Thyroid gland (tissue), 4 donors: Measurements from ENCODE around the gene ALKBH6.

Source experiments
- CTCF ChIP-seq, 6 experiments: fragments of 200-600 bp in 3 of 6; fragments of 450-650 bp in 3 of 6; sonication (generic) in 3 of 6; IDR thresholded peaks; one replicate each; pipeline ENCODE4 v1.5.1; 2016 to 2019; ENCODE audit warnings: antibody characterized with exemption in 6 of 6, mild to moderate bottlenecking in 2 of 6, inconsistent platforms in 1 of 6, moderate library complexity in 1 of 6
- POLR2A ChIP-seq, 2 donors: fragments of 450-650 bp; IDR thresholded peaks; one replicate each; pipeline ENCODE4 v1.6.1; 2017; ENCODE audit warnings: antibody characterized with exemption in 2 of 2, mild to moderate bottlenecking in 2 of 2, moderate library complexity in 1 of 2

DNA sequence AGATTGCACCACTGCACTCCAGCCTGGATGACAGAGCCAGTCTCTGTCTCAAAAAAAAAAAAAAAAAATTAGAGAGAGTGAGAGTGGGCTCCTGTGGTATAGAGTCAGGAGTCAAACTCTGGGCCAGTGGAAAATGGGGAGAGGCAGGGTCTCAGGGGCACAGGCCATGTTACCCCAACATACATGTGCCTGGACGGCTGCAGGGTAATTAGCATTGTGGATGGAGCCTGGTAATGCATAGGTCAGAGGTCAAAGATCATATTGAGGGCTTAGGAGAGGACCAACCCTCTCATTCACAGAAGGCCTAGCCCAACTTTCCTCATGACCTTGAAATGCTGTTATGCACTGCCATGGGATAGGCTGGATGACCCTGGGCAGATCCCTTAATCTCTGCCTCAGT, 11.5 kb upstream of the ALKBH6 start:
- no peak for TF ChIP-seq CTCF (IDR thresholded peaks at IDR 0.05)
- no peak for TF ChIP-seq POLR2A (IDR thresholded peaks at IDR 0.05)
